NCI-H2196 treated with DMSO at 0.1 percent for 48 hours (cell line): ENCODE results near the gene GRWD1.

ENCODE experiments used
- DNase-seq: peaks from one replicate; lab custom pipeline; 2025; ENCODE audit not compliant: unreplicated experiment; lab: John Stamatoyannopoulos, UW

GRWD1 gene

DNA sequence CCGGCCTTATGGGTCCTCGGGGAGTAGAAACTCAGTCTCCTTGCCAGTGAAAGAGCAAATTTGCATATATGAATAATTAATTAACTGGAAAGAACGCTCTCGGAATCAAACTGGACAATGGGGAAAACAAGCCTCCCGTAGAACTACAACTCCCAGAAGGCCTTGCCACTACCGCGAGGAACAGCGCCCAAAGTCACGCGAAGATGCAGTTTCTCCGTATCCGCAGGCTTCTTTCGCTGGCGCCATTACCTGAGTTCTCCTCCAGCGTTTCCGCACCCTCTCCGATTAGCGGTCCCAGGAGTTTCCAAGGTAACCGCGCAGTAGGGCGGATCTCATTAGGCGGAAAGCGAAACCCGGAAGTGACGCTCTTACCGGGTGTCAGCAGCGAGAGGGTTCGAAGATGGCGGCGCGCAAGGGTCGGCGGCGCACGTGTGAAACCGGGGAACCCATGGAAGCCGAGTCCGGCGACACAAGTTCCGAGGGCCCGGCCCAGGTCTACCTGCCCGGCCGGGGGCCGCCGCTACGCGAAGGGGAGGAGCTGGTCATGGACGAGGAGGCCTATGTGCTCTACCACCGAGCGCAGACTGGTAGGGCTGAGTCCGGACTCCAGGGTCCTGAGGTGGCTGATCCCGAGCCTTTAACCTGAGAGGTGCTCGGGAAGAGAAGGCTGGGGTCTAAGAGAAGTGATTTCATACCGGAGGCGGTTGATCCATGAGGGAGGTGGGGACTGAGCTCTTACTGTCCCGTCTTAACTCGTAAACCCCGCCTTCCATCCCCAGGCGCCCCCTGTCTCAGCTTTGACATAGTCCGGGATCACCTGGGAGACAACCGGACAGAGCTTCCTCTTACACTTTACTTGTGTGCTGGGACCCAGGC lies at the start of gene GRWD1:
GRWD1 (plus strand) TSS at position 378 of the 876 bp plus-strand sequence; CDS start at position 401, 23 bp downstream.
- DNase-seq, result peak; percentile 98

DNA sequence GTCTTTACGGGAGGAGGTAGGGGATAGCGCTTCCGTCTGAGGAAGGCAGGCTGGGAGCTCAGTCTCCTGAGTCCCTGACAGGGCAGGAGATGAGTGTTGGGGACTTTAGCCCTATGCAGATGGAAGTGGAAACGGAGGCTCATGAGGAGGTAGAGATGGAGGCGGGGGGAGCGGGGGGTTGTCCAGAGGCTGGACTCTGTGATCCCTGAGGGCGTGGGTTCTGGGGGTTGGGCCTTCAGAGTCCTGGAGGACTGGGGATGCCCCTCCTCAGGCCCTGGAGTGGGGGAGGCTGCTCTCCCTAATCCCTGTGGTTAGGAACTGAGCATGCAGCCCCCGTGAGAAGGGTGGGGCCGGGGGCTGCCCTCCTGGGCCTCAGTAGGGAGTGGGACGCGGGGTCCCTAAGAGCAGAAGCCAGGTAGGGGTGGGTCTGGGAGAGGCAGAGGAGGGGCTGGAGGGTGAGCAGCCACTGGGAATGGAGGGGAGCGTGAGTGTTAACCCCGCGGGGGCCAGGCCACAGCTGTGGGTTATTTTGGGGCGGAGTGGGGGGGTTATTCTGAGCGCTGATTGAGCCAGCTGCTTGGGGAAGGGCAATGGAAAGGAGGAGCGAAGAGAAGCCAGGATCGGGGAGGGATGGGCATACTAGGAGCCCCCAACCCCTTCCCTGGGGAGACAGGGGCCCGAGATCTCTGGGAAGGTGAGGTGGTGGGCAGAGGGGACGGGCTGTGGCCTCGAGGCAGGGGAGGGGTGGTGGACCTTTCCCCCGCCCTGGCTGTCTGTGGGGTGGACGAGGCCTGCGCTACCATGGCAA lies 49.6 kb upstream of the GRWD1 start:
- DNase-seq, result no peak

DNA sequence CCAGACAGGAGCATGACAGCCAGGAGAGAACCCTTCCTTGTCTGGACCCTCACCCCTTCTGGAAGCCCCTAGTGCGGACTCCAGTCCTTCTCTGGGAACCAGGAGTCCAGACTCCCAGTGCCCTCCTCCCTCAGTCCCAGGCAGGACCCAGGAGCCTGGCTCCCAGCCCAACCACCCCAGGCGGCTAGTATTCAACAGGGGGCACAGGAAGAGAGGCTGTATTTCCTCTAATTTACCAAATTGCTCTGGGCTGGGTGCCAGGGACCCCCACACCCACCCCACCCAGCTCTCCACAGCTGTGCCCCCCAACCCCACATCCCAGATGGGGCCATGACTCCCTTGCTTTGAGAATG lies 49.0 kb upstream of the GRWD1 start:
- DNase-seq, result no peak

DNA sequence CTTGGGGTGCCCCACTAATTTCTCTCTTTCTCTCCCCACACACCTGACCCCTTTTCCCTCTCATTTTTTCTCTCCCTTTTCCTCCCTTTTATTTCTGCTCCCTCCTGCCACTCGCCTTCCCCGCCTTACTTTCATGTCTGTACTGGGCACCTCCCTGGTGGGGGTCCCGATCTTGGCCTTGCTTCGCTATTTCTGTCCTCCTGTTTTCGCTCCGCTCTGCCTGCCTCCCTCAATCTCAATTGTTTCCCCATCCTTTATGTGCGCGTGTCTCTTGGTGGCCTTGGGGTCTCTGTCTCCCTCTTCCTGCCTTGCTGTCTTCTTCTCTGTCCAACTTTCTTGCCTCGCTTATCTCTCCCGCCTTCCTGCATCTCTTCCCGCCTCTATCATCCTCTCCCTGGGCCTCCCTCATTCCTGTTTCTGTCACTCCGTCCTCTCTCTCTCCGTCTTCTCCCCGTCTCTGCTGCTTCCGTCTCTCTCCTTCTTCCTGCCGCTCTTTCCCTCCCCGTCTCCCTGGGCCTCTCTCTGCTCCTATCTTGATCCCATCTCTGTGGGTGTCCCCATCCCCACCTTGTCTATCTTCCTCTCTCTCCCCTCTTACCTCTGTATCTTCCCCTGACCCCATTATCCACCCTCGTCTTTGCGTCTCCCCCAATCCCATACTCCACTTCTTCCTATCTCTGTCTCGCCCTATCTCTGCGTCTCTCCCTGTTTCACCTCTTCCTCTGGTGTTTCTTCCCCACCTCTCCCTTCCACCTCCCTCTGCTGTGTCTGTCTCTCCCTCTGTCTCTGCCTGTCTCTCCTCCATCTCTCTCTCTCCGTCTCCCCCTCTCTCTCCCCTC lies 48.3 kb upstream of the GRWD1 start:
- DNase-seq, result no peak

DNA sequence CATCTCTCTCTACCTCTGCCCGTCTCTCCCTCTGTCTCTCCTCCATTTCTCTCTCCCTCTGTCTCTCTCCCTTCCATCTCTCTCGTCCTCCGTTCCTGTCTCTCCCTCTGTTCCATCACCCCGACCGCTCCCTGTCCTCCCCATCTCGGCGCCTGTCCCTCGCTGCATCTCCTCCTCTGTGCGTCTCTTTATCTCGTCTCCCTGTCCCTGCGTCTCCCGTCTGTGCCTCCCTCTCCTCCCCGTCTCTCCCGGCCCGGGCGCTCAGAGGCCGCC lies 47.7 kb upstream of the GRWD1 start:
- DNase-seq, result no peak

DNA sequence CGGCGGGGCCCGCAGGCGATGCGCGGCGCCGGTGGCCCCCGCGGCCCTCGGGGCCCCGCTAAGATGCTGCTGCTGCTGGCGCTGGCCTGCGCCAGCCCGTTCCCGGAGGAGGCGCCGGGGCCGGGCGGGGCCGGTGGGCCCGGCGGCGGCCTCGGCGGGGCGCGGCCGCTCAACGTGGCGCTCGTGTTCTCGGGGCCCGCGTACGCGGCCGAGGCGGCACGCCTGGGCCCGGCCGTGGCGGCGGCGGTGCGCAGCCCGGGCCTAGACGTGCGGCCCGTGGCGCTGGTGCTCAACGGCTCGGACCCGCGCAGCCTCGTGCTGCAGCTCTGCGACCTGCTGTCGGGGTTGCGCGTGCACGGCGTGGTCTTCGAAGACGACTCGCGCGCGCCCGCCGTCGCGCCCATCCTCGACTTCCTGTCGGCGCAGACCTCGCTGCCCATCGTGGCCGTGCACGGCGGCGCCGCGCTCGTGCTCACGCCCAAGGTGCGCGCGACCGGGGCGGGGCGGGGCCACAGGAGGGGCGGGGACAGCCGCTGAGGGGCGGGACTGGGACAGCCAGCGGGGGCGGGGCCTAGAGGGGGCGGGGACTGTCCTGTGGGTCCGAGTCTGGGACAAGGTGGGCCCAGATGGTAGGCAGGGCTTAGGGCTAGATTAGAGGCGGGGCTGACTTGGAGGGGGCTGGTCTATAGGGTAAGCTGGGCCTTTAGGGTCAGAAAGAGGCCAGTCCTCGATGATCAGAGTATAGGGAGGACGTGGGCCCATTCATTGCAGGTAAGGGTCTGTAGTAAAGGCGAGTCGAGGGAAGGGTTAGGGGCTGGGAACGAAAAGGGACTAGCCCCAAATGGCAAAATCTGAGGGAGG lies 47.2 kb upstream of the GRWD1 start:
- DNase-seq, result peak; percentile 58

DNA sequence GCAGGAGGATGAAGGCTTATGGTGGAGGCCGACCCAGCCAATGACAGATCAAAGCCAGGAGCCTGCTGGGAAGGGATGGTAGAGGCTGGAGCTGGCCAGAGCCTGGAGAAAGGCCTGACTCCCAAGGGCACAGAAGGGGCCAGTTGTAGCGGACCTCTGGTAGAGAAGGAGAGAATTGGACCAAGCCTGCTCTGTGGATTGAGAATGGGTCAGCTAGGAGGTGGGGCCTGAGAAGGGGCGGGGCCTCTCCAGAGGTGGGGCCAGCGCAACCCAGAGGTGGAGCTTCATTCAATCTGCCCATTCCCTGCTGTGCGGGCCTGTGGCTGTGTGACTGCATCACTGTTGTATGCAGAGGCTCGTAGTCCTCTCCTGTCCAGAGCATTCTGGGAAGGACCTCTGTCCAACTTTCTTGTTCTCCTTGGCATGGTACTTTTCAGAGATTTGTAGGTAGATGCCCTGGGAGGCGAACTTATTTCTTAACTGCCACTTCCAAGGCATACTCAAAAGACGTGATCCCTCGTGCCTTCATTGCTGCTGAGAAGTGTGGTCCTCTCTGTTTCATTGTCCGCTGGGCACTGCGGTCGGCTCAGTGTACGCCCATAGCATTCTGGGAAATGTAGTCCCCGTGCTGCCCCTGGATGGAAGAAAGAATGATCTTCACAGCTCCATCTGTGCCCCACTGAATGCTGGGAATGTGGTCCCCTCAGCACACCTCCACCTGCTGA lies 45.6 kb upstream of the GRWD1 start:
- no peak for DNase-seq

DNA sequence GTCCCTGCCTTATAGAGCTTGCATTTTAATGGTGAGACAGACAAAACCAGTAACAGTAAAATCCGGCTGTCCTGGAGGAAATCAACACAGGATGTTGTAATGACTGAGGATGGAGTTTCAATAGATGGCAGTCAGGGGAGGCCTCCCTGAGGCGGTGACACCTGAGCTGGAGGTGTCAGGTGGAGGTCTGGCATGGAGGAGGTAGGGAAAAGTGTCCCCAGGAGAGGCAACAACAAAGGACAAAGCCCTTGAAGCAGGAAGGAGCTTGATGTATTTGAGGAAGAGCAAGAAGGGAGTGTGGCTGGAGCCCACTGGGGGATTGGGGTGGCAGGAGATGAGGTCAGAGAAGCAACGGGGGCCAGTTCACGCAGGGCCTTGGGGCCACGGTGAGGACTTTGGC lies 44.5 kb upstream of the GRWD1 start:
- no peak for DNase-seq

DNA sequence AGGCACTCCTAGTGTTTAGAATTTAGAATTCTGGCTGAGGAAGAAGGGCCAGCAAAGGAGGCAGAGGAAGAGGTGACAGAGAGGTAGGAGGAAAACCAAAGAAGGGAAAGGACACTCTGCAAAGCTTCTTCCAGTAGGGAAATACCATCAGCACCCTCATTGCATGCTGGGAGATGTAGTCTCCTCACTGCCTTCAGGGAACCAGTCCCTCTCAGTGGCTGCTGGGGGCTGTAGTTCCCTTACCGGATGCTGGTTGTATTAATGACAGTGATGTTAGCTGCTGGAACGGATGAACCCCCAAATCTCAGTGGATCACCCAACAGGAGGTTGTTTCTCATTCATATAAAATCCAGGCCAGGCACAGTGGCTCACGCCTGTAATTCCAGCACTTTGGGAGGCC lies 42.2 kb upstream of the GRWD1 start:
- DNase-seq, result no peak

DNA sequence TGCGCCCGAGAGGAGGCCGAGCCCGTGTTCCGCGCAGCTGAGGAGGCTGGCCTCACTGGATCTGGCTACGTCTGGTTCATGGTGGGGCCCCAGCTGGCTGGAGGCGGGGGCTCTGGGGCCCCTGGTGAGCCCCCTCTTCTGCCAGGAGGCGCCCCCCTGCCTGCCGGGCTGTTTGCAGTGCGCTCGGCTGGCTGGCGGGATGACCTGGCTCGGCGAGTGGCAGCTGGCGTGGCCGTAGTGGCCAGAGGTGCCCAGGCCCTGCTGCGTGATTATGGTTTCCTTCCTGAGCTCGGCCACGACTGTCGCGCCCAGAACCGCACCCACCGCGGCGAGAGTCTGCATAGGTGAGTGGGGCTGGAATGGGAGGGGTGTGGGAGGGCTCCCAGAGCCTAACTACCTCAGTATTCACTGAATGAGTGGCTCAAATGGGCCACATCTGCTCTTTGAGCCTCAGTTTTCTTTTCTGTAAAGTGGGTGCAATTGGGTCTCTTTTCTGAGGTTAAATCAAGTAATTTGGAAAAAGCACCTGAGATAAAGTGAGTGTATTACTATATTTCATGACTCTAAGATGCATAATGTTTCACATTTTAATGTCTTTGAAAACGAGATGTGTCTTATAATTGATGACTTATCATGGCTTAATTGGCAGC lies 40.6 kb upstream of the GRWD1 start:
- DNase-seq, result no peak

DNA sequence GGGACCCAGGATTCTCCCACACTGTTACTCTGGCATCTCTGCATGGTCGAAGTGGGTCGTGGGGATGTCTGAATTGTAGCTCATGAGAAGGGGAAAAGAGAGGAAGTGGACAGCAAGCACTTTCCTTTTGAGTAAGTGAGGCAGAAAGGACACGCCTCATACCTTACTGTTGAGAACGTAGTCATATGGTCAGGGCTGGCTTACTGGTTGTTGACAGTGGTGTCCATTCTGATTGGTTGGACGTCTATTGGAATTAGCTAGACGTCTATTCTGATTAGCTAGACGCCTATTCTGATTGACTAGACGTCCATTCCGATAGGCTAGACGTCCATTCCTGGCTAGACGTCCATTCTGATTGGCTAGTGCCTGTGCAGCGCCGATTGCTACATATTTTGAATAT lies 39.9 kb upstream of the GRWD1 start:
- DNase-seq, result no peak

DNA sequence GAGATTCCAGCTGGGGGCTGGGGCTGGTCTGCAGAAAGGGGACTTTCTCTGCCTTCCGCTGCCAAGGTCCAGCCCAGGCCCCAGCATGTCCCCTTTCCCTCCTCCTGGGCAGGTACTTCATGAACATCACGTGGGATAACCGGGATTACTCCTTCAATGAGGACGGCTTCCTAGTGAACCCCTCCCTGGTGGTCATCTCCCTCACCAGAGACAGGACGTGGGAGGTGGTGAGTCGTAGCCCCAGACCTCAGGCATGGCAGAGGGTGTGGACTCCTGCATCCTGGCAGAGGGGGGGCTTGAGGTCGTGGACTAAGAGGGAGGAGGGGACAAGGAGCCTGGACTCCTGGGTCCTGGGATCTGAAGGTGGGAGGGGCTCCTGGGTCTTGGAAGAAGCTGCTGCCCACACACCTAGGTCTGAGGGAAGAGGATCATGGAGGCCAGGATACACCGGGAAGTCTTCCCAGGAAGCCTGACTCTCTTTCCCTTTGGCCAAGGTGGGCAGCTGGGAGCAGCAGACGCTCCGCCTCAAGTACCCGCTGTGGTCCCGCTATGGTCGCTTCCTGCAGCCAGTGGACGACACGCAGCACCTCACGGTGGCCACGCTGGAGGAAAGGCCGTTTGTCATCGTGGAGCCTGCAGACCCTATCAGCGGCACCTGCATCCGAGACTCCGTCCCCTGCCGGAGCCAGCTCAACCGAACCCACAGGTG lies 31.8 kb upstream of the GRWD1 start:
- no peak for DNase-seq

DNA sequence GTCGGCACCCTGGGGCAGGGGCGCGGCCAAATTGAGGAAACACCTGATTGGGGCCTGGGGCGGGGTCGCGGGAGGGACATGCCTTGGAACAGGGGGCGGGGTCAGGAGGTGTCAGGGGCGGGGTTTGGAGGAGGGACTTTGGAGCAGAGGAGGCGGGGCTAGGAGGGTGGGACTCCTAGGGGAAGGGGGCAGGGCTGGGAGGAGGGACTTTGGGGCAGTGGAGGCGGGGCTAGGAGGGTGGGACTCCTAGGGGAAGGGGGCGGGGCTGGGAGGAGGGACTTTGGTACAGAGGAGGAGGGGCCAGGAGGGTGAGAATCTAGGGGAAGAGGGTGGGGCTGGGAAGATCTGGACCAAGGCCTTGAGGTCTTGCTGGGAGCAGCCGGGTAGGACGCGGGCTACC lies 30.4 kb upstream of the GRWD1 start:
- no peak for DNase-seq

DNA sequence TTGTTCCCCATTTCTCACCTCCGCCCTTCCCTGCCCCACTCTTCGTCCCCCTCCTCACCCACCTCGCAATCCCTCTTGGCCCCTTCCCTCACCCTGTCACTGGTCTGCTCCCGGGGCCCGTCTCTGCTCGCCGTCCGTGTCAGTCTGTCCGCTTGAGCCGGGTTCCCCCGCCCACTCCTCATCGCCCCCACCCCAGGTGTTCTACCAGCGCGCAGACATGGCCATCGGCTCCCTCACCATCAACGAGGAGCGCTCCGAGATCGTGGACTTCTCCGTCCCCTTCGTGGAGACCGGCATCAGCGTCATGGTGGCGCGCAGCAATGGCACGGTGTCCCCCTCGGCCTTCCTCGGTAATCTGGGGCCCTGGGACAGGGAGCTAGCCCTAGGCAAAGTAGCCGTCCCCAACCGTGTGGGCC lies 30.0 kb upstream of the GRWD1 start:
- DNase-seq, result no peak

DNA sequence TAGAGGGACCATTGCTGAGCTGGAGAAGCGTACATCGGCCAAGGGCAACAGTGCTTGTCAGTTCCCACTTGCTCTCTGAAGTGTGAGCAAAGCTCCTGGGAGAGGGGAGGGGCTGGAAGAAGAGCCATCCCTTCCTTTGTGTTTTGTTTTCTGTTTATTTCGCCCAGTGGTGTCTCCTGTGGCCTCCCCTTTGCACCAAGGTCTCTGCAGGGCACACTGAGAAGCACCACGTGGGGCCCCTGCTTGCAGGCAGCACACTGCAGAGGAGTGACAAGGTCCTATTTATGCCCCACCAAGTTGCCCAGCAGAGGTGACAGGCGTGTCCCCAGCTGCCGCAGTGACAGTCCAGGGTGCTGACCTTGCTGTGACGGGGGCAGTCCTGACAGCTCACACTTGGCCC lies 28.4 kb upstream of the GRWD1 start:
- no peak for DNase-seq

DNA sequence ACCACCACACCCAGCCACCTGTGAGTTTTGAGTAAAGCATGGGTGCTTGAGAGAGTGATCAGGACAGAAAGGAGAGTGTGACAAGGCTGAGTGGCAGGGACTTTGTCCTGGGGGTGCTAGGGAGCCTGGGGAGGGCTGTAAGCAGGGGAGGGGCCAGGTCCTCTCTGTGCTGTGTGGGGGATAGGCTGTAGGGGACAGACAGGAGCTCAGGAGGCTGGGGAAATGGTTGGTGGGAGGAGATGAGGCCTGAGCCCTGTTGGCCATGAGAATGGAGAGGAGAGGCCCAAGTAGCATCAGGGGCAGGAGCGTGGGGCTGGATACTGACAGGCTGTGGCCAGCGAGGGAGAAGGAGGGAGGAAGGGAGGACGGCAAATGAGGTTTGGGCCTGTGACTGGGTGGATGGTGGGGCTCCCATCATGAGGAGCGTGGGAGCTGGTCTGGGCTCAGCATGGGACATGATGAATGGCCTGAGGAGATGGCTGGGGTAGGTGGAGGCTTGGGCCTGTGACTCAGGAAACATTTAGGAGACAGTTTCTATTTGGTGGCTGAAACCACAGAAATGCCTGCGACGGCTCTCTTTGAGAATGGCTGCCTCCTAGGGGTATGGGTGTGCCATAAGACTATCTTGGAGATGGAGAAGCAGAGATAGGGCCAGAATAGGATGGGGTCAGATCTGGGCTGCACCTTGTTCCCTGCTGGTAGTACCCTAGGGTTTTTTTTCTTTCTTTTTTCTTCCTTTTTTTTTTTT lies 27.3 kb upstream of the GRWD1 start:
- no peak for DNase-seq

DNA sequence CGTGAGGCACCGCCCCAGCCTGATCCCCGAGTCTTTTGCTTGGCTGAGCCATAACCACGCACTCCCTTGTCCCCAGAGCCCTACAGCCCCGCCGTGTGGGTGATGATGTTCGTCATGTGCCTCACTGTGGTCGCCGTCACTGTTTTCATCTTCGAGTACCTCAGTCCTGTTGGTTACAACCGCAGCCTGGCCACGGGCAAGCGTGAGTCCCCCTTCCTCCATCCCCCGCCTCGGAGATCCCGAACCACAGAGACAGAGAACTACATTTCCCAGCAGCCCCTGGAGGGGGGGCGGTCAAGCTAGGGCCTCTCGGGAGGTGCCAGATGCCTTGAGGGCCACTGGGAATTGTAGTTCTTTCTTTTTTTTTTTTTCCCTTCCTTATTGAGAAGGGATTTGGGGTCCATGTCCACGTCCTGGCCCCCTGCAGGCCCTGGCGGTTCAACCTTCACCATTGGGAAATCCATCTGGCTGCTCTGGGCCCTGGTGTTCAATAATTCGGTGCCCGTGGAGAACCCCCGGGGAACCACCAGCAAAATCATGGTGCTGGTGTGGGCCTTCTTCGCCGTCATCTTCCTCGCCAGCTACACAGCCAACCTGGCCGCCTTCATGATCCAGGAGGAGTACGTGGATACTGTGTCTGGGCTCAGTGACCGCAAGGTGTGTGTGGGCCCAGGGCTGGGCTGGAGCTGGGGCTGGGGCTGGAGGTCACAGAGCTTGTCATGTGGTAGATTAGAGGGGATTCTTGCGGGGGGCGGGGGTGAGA lies 26.4 kb upstream of the GRWD1 start:
- no peak for DNase-seq

DNA sequence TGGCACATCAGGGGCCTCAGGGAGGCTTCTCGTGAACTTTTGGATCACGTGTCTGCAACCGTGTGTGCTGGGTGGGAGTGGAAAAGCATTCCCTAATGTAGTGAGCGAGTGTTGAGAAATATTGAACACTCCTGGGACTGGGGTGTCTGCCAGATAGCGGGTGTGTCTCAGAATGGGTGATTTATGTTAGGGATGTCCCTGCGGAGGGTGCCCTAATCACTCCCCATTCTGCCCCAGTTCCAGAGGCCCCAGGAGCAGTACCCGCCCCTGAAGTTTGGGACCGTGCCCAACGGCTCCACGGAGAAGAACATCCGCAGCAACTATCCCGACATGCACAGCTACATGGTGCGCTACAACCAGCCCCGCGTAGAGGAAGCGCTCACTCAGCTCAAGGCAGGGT lies 24.2 kb upstream of the GRWD1 start:
- no peak for DNase-seq
